SIG-M5 treated with dmso at 0.1 percent for 504 hours (cell line): ENCODE measurements around the gene FYN.
A peak's percentile ranks its signal among the peaks of the same experiment; 100 is the strongest.
"Not testable (repeated sequence)": the region's sequence is repeated elsewhere in the genome, so short reads cannot be mapped to it uniquely, and the experiment has no call there.

Experiments used
- DNase-seq: peaks from one replicate; lab custom pipeline; 2025; ENCODE audit not compliant: unreplicated experiment; lab: John Stamatoyannopoulos, UW

FYN gene

DNA sequence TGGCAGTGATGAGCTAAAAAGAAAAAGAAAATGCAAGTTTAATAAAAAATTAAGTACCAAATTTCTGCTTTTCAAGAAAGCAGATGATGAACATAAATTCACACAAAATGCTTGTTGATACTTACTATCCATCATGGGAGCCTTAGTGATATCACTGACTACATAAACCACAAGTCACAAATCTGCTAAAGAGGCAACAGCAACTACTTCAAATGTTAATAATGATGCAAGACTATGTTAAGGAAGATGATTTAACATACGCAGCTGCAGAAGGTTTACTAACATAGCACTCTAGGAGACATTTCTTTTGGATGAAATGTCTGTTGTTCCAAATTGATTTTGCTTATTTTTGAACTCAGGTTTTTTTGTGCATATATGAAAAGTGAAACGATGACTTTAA is 18.6 kb downstream of the FYN start:
- no peak for DNase-seq

DNA sequence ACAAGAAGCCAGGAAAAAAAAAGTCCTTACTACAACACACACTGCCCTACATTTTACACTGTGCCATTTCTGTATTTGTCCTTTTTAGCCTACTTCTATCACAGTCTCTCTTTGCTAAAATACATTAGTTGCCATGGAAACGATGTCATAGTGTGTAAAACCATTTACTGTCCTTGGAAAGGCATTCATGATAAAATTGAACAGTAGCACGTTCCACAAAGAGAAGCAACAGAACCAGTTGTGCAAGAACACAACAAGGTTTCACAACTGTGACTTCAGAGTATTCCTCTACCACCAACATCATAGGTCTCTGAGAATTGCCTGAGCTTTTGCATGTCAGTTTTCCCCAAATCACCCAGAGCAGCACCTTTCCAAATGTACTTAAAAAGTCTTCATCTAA is 20.5 kb downstream of the FYN start:
- peak; percentile 30 for DNase-seq

DNA sequence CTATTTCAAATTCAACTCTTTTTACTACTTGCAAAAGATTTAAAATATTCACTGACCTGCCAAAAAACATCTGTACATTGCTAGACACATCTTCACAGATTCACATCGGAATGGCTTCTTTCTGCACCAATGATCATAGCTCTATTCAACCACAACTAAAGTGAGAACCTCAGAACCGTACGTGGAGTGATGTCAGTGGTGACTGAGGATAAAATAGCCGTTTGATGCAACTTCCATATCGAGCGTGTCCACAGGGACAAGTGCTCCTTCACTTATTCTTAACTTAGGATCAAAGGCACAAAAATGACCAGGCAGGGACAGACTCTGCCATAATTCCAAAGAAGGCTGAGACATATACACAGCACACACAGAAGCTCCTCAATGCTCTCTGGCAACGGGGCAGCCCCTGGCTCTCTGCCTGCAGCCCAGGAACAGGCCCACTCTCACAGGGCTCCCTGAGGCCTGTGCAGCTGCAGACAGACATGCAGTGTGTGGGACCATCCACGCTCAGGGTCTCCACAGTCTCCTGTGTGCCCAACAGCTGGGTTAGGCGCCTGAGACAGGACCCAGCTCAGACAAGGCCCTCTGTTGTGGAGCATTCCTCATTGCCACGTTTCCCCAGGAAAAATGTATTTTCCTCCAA is 22.8 kb downstream of the FYN start:
- DNase-seq = no peak

DNA sequence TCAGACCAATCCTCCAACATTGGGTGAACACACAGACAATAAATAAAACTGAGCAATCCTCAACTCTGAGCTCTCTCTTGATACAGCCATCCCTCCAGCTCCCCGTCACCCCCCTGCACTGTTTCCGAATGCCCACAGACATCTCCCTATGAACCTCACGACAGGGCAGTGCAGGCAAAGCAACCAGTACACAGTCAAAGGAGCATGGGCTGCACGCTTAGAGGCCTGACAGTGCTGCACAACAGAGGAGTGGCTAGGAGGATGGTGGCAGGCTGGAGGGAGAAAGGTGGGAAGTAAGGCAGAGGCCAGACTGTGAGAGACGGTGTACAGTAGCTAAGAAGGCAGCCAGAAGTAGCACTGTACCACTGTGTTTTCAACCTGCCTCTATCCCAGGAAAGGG is 24.0 kb downstream of the FYN start:
- no peak for DNase-seq

DNA sequence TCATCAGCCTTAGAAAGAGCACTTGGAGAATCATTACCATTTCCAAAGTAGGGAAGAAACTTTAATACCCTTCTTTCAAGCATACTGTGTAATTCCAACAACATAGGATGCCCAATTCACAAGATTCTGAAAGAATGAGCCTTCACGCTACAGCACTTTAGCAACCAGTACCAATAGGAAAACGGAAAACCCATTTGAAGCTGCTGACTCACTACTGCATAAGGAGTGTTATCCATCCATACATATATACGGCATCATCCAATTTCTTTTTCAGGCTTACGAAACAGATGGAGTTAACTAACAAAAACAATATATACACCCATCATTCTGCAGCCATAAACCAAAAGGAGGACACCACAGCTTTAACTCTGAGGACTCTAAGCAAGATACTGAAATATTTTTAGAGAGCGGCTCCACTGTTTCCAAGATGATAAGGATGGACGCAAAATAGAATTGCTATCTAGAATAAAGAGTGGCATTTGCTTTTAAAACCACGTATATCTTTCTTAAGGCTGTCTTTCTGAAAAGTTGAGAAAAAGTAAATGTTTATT is 24.9 kb downstream of the FYN start:
- DNase-seq = no peak

DNA sequence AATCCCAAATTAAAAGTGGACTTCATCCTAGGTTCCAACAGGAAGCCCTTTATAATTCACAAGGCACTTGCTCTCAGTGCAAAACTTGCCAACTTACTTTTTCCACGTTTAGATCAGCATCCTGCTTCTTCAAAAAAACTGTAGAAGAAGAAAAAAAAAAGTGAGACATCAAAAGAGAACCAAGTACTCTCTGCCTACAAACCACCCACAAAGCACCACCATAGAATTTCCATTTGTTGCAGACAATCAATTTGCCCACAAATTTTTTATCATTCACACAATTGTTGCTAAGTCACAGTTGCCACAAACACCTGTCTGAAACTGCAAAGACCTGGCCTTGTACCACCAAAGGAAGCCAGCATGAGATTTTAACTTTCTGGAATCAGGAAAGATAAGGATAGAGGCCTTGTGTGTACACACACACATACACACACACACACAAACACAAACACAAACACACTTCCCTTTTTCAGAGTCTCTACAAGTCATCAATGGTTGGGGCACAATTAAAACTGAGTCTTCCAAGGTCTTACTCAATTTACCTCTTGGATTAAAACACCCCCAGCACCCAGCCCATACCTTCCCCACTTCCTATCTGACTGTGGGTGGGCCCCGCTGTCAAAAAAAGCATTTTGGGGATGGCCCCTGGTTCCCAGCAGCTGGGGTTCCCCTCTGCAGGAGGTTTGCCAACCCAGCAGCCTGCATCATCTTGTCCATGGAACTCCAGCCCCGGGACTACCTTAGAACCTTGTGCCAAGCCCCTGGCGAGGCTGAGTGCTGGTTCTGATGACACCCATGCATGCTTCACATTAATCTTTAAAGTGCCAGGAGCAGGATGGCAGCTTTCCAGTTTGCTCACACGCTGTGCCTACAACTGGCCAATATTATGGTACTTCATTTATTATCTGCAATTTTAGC is 26.5 kb downstream of the FYN start:
- no peak for DNase-seq

DNA sequence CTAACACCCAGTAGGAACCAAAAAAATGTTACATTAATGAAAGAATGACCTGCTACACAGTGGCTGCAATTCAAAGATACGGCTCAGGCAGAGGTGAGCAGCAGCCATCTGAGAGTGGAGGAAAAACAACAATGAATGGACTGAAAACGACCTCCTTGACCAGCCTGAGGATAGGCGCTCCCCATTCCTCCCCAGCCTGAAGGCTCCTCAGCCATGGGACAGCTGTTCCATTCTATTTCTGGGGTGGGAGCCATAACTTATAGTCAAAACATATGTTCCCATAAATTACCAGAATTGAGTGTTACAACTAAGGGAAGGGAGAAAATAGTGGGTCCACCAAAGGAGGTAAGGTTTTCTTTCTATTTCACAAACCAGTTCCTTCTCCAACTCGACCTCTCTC is 27.2 kb downstream of the FYN start:
- DNase-seq = no peak

DNA sequence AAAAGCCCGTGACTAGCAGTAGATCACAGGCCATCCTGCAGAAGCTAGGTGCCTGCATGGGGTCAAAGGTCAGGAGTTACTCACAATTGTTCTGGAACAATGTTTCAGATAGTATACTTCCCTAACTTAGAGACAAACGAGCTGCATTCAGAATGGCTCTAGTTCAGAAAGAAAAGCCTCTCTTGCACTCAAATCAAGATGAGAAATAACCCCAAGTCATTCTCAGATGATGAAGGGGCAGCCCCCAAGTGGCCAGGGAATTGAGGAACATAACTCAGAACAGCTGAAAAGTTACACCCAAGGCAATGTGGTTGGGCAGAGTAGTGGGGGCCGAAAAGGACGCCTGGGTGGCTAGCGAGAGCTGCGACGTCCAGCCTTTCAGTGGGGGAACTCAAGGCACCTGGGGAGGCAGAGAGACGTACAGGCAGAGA is 27.8 kb downstream of the FYN start:
- no peak for DNase-seq

DNA sequence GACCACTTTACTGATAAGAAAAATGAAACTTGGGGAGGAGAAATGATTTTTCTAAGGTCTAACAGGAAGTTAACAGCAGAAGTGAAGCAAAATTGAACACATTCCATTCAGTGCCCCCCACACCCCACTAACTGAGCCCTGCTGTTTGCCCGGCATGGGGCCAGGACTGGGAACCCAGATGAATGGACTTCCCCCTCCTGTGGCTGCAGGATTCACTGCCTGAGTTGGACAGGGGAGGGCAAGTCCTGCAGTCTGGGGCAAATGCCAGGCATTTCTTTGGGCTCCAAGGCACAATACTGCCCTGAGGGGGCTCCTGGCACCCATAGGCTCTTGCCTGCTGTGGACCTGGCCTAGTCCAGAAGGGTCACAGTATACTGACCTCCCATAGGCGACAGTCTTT is 28.3 kb downstream of the FYN start:
- DNase-seq = no peak

DNA sequence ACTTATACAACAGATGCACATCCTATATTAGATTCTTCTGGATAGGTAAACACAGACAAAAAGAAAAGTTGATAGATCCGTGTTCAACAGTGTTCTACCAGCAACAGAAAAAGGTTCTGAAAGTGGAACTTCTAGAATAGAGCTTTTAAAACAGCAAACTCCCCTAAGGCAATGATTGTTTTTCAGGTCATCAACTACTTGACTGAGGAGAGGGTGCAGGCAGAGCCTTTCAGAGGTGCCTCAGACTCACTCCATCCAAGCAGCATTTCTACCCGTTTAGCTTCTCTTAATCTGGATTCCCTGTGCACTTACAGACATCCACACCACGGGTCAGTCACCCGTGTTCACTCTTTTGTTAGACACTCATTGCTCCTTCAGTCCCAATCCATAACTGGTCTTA is 28.9 kb downstream of the FYN start:
- DNase-seq = no peak

DNA sequence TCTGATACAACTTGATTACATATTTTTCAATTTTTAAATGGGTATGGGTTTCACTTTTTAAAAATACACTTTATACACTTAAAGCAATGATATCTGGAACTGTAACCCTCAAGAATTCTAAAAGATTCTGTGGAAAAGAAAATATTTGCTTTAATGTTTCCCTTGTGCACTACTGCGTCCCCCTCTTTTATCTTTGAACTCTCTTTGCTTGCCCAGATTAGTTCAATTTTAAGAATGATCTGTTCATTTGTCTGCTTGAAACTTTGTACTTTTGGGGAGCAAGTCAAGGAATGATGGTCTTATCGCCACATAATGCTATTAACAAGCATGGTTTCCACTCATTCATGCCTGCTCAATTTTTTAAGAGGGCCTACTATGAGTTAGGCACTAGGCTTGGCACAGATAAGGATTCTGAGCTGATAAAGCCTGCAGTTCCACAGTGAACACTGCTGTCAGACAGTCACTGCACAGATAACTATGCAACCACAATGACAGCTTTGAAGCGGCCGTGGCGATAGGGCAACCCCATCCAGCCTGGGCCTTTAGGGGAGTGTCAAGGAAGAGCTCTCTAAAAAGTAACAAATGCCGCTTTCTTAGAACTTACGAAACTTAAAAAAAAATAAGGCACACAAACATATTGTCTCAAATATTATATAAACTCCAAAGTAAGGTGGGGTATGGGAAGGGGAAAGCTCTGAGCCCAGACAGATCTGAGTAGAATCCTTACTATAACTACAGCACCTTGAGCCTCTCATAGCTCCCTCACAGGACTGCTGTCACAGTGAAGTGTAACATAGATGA is 29.7 kb downstream of the FYN start:
- no peak for DNase-seq

DNA sequence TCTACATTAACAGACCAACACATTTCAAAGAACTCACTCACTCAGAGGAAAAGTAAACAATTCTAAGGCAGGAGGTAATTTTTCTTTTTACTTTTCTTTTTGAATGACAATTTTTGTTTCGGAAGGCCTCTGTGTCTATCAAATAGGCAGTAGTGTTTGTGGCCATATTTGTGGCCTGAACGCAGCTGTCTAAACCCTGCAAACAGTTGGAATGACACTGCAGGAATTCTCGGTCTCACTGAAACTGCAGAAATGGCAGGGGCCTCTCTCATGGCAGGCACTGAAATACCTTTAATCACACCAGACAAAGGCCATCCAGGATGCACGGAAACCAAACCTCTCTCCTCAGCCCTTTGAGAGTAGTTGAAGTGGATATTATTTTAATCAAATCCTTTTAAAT is 30.4 kb downstream of the FYN start:
- no peak for DNase-seq

DNA sequence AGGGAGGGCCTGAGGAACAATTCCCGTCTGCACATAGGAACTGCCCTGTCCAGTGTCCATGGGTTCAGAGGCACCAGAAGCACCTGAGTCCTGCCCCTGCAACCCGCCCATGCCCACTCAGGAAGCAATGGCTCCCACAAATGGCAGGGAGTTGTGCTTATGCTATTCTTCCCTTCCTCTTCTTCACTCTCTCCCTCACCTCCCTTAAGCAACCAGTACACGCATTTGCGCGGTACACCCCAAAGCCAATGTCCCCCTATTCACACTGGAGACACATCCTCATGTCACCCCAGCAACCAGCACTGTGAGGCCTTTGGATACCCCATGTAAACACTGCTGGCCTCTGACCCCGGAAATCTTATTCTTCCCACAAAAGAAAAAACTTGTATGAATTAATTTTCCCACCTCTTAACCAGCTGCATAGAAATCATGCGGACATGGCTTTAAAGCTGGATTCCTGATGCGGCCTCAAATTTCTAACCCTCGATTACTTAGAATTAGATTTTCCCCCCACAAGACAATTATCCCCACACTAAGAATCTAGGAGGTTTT is 30.9 kb downstream of the FYN start:
- DNase-seq = no peak

DNA sequence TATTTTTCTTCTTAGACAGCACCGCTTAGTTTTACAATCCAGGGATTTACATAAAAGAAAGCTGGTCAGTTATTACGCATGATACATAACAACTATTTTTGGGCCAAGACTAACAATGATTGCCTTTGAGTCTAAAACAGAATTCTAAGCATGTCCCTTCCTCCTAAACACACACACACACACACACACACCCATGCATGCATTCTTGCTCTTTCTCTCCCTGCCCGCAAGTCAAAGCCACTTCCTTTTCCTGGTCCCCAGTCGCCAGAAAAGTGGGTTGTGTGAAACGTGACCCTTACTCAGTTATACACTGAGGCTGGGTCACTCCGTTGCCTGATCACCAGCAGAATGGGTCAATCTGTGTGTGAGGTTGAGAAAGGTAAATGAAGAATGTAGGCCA is 31.4 kb downstream of the FYN start:
- DNase-seq = peak; percentile 16

DNA sequence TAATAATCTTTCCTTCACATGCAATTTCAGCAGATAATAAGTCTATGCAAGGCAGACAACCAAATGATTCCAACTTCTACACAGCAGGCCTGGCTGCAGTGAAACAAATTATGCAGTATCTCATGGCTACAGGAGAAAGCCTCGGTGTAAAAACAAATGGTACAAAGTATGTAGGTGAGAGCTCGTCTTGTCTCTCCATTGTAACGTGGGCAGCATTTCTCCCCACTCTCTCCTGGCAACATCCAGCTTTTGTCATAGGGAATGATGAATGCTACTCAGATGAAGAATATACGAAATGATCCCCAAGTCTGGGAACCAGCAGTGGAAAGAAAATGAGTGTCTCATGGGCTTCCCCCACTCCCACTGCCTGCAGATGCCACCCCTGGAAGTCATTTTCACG is 32.4 kb downstream of the FYN start:
- no peak for DNase-seq

DNA sequence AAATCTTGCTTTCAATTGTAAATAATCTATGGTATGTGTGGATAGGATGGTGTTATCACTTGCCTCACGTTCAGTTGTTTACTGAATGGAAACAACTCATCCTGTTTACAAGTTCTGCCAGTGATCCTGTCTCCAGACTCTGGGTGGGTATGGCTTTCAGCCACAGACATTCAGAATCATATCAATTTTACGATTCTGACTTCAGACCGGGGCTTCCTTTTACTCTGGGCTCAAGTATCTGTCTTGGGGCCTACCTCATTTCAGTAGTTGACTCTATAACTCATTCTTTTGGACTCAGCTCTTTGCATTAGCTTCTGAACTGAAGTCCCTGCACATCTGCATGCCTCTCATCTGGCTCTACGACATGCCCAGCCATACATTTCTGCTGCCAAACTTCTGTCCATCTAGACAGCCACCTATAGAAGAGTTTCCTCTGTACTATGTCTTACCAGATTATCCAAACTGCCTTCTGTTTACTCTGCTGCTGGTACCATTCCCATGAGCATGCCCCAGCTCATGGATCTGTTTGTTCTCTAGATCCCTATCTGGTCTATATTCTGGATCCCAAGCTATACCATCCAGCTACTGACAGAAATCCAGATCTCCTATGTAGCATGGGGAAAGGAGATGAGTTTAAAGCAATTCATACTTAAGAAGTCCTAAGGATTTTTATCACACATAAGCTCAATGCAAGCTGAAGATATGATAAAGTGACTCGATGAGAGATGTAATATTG is 34.3 kb downstream of the FYN start:
- DNase-seq = no peak

DNA sequence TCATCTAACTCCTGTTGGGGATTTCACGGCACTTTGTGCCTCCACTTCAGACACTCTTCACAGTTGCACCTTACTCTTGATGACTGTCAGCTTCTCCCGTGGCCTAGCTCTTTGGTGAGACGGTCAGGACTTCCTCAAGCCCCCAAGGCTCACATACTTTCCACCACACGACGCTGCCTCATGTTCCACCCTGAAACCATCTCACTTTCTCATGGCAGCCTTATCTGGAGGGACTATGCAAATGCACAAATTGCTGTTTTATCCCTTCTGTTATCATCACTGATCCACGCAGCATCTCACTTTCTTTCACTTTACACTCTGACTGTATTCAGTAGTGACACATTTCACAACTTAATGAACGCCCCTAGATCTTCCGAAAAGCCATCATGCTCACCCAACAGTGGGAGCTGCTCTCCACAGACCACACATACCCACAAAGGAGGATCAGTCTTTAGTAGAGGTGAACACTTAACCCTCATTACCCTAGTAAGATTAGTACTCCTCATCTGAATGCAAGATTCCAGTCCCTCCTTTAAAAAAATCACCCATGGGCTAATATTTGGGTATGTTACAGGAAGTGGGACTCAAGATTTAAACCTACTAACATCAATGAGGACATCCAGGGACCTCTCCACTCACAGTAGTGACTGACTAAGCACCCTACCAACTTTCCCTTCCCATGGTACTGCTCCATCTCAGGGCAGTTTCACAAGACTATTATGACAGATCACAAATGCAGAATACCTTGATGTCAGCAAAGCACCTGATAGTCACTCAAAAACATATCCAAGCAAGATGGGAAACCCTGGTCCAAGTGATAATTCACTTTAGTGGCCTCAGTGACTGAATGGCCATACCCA is 35.4 kb downstream of the FYN start:
- no peak for DNase-seq

DNA sequence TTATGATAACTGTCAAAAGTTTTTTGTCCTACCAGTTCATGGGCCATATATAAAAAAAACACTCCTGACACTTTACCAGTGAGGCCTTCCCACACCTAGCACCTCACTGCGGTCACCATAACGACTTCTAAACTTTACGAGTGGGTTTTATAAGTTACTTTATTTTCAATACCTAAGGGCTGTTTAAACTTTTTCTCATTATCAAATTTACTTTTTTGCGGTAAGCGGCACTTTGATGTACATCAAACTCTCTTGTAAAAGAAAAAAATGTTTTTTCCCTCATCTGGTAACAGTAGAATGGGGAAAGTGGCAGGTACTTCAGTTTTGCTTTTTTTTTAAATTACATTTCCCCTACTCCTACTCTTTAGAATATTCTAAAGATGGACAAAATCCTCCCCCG is 36.2 kb downstream of the FYN start:
- no peak for DNase-seq

DNA sequence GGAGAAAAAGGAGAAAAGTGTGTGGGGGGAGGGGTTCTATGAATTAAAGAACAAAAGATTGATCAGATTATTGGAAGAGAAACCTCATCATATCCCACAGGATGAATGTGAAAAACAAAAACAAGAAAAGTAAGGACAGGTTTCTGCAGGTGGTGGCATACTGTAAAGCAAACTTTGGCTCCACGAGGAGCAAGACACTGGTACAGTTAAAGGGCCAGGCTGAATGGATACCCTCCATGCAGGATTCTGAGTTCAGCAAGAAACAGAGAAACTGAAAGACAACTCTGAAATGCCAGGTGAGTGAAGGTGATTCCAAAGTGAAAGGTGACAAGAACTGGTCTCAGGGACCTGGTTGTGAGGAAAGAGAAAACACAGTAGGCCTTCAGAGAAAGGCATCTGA is 37.4 kb downstream of the FYN start:
- DNase-seq = no peak

DNA sequence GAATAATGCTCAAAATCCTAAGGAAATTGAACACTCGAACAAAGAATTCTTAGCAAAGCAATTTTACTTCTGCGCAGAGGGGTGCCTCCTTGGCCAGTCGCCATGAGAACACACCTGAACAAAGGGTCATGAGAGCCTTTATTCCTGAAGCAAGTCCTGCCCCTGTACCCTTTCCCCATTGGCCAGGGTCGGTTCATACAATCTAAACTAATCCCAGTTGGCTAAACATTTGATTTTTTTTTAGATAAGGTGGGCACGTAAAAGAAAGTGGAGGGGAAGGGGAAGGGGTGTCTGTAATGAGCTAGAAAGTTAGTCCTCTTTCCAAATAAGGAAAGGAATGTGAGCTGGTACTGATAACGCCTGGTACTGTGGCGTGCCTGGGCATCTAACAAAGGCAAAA is 37.9 kb downstream of the FYN start:
- not testable (repeated sequence) for DNase-seq
